Measurements from ENCODE around the gene PPP2R1B. TPM values are rescaled to one million over a fixed set of nuclear protein-coding genes. Genes with fewer than 3 reads are reported as not detected.

The PPP2R1B gene
- total and polyA plus RNA-seq, 4 donors: 33.2 to 316 (median 52.5) TPM

DNA sequence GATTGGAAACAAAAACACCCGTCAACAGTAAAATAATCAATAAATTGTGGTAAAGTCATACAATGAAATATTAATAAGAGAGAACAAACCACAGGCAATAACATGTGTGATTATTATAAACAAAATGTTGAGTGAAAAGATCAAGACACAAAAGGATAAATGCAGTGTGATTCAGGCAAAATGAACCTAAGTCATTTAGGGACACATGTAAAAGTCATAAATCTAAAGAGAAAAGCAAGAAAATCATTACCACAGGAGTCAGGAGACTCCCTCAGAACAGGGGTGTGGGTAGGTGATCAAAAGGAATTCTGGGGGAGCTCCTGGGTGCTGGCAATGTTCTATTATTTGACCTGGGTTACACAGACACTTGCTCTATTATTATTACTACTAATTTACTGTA is 47.9 kb upstream of the PPP2R1B start:
- Histone ChIP-seq H3K4me1 (ENCODE audit: control insufficient read depth in 4 of 4, insufficient read depth in 4 of 4, low read length in 3 of 4) (no peaks in the 10 kb centered on the region), H3K27ac (ENCODE audit: low read depth in 1 of 2, low read length in 2 of 2) (no peak overlapping the region), H3K4me3 (ENCODE audit: low read depth in 1 of 3, low read length in 3 of 3) (no peak overlapping the region), H3K36me3 (ENCODE audit: control insufficient read depth in 4 of 4, insufficient read depth in 3 of 4, low read depth in 1 of 4, low read length in 3 of 4) (no peaks in the 10 kb centered on the region), H3K27me3 (ENCODE audit: control insufficient read depth in 4 of 4, insufficient read depth in 4 of 4, low read length in 3 of 4) (no peaks in the 10 kb centered on the region), H3K9ac (ENCODE audit: low read depth in 1 of 2, low read length in 2 of 2) (no peak overlapping the region), H3K9me3 (ENCODE audit: control insufficient read depth in 4 of 4, low read length in 3 of 4) (no peaks in the 10 kb centered on the region)
- TF ChIP-seq NR2F2 (IDR thresholded peaks at IDR 0.05) (no peak), TAF1 (conservative IDR thresholded peaks at IDR 0.05) (no peak), EGR1 (IDR thresholded peaks at IDR 0.05; ENCODE audit: low read depth in 2 of 2) (no peak), JUND (IDR thresholded peaks at IDR 0.05) (no peak), HNF4A (conservative IDR thresholded peaks at IDR 0.05) (no peak), RXRA (IDR thresholded peaks at IDR 0.05) (no peak)
- TF ChIP-seq, protein P1, sequence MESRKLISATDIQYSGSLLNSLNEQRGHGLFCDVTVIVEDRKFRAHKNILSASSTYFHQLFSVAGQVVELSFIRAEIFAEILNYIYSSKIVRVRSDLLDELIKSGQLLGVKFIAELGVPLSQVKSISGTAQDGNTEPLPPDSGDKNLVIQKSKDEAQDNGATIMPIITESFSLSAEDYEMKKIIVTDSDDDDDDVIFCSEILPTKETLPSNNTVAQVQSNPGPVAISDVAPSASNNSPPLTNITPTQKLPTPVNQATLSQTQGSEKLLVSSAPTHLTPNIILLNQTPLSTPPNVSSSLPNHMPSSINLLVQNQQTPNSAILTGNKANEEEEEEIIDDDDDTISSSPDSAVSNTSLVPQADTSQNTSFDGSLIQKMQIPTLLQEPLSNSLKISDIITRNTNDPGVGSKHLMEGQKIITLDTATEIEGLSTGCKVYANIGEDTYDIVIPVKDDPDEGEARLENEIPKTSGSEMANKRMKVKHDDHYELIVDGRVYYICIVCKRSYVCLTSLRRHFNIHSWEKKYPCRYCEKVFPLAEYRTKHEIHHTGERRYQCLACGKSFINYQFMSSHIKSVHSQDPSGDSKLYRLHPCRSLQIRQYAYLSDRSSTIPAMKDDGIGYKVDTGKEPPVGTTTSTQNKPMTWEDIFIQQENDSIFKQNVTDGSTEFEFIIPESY (IDR thresholded peaks at IDR 0.05): no peak
- TF ChIP-seq, protein P2, sequence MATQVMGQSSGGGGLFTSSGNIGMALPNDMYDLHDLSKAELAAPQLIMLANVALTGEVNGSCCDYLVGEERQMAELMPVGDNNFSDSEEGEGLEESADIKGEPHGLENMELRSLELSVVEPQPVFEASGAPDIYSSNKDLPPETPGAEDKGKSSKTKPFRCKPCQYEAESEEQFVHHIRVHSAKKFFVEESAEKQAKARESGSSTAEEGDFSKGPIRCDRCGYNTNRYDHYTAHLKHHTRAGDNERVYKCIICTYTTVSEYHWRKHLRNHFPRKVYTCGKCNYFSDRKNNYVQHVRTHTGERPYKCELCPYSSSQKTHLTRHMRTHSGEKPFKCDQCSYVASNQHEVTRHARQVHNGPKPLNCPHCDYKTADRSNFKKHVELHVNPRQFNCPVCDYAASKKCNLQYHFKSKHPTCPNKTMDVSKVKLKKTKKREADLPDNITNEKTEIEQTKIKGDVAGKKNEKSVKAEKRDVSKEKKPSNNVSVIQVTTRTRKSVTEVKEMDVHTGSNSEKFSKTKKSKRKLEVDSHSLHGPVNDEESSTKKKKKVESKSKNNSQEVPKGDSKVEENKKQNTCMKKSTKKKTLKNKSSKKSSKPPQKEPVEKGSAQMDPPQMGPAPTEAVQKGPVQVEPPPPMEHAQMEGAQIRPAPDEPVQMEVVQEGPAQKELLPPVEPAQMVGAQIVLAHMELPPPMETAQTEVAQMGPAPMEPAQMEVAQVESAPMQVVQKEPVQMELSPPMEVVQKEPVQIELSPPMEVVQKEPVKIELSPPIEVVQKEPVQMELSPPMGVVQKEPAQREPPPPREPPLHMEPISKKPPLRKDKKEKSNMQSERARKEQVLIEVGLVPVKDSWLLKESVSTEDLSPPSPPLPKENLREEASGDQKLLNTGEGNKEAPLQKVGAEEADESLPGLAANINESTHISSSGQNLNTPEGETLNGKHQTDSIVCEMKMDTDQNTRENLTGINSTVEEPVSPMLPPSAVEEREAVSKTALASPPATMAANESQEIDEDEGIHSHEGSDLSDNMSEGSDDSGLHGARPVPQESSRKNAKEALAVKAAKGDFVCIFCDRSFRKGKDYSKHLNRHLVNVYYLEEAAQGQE (IDR thresholded peaks at IDR 0.05): no peak
- DNase-seq (ENCODE audit: low spot score): no peak
- WGBS: 64% methylated on average over 1 of the region's 1 CpG

DNA sequence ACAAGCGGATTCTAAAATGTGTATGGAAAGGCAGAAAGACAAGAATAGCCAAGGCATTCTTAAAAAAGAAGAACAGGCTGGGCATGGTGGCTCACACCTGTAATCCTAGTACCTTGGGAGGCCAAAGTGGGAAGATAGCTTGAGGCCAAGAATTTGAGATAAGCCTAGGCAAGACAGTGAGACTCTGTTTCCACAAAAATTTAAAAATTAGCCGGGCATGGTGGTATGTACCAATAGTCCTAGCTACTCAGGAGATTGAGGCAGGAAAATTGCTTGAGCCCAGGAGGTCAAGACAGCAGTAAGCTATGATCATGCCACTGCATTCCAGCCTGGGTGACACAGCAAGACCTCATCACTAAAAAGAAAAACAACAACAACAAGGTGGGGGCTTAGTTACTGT is 46.0 kb upstream of the PPP2R1B start:
- Histone ChIP-seq H3K9ac (ENCODE audit: low read depth in 1 of 2, low read length in 2 of 2) (no peak overlapping the region), H3K4me1 (ENCODE audit: control insufficient read depth in 4 of 4, insufficient read depth in 4 of 4, low read length in 3 of 4) (peaks cover 0 to 4% (median 0%) of the 10 kb centered on the region in 4 donors), H3K36me3 (ENCODE audit: control insufficient read depth in 4 of 4, insufficient read depth in 3 of 4, low read depth in 1 of 4, low read length in 3 of 4) (no peaks in the 10 kb centered on the region), H3K27ac (ENCODE audit: low read depth in 1 of 2, low read length in 2 of 2) (no peak overlapping the region), H3K27me3 (ENCODE audit: control insufficient read depth in 4 of 4, insufficient read depth in 4 of 4, low read length in 3 of 4) (no peaks in the 10 kb centered on the region), H3K4me3 (ENCODE audit: low read depth in 1 of 3, low read length in 3 of 3) (no peak overlapping the region), H3K9me3 (ENCODE audit: control insufficient read depth in 4 of 4, low read length in 3 of 4) (no peaks in the 10 kb centered on the region)
- TF ChIP-seq SP1 (IDR thresholded peaks at IDR 0.05) (no peak), NR2F2 (IDR thresholded peaks at IDR 0.05) (no peak), HNF4A (conservative IDR thresholded peaks at IDR 0.05) (no peak), TAF1 (conservative IDR thresholded peaks at IDR 0.05) (no peak), JUND (IDR thresholded peaks at IDR 0.05) (no peak), EGR1 (IDR thresholded peaks at IDR 0.05; ENCODE audit: low read depth in 2 of 2) (no peak), YY1 (IDR thresholded peaks at IDR 0.05) (no peak), RXRA (IDR thresholded peaks at IDR 0.05) (no peak), FOXA1 (IDR thresholded peaks at IDR 0.05) (no peak), HNF4G (IDR thresholded peaks at IDR 0.05) (no peak), GABPA (IDR thresholded peaks at IDR 0.05 in 1 of 2, conservative IDR thresholded peaks at IDR 0.05 in 1 of 2) (no peak), RAD21 (IDR thresholded peaks at IDR 0.05) (no peak), FOXA2 (IDR thresholded peaks at IDR 0.05) (no peak)
- TF ChIP-seq, protein P3, sequence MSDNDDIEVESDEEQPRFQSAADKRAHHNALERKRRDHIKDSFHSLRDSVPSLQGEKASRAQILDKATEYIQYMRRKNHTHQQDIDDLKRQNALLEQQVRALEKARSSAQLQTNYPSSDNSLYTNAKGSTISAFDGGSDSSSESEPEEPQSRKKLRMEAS (IDR thresholded peaks at IDR 0.05): no peak
- TF ChIP-seq, protein P1 (IDR thresholded peaks at IDR 0.05): no peak
- TF ChIP-seq, protein P4, sequence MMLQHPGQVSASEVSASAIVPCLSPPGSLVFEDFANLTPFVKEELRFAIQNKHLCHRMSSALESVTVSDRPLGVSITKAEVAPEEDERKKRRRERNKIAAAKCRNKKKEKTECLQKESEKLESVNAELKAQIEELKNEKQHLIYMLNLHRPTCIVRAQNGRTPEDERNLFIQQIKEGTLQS (IDR thresholded peaks at IDR 0.05): no peak
- TF ChIP-seq, protein P2 (IDR thresholded peaks at IDR 0.05): no peak
- TF ChIP-seq, protein P5, sequence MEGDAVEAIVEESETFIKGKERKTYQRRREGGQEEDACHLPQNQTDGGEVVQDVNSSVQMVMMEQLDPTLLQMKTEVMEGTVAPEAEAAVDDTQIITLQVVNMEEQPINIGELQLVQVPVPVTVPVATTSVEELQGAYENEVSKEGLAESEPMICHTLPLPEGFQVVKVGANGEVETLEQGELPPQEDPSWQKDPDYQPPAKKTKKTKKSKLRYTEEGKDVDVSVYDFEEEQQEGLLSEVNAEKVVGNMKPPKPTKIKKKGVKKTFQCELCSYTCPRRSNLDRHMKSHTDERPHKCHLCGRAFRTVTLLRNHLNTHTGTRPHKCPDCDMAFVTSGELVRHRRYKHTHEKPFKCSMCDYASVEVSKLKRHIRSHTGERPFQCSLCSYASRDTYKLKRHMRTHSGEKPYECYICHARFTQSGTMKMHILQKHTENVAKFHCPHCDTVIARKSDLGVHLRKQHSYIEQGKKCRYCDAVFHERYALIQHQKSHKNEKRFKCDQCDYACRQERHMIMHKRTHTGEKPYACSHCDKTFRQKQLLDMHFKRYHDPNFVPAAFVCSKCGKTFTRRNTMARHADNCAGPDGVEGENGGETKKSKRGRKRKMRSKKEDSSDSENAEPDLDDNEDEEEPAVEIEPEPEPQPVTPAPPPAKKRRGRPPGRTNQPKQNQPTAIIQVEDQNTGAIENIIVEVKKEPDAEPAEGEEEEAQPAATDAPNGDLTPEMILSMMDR (IDR thresholded peaks at IDR 0.05; ENCODE audit: low read depth, low read length, missing input control): no peak
- 98% methylated on average over 2 of the region's 2 CpGs for WGBS
- DNase-seq (ENCODE audit: low spot score): no peak

All from liver (tissue), 9 donors.